ENCODE results near the gene POMC. TPM values are rescaled to one million over a fixed set of nuclear protein-coding genes. Genes with fewer than 3 reads are reported as not detected.

The POMC gene
- total and polyA plus RNA-seq, 2 of the 4 experiments (the other 2 are of a cell fraction) = 0.17 TPM; not detected in 1

- Histone ChIP-seq H4K8ac (ENCODE audit: low read depth in 2 of 2, low read length in 2 of 2) (no peak overlapping the region), H2AK5ac (ENCODE audit: low read depth, low read length) (no peak overlapping the region), H3K14ac (replicated peaks; ENCODE audit: low read depth, low read length) (no peak overlapping the region), H4K5ac (ENCODE audit: low read depth, low read length) (no peak overlapping the region), H3K23ac (ENCODE audit: low read depth, low read length) (no peak overlapping the region), H3K79me1 (ENCODE audit: low read depth in 1 of 2, low read length in 2 of 2) (no peaks in the 10 kb centered on the region), H3K4me1 (ENCODE audit: control insufficient read depth, insufficient read depth, low read length) (no peaks in the 10 kb centered on the region), H2BK20ac (ENCODE audit: low read depth, low read length) (no peak overlapping the region), H2BK5ac (ENCODE audit: low read depth, low read length, poor library complexity, severe bottlenecking) (no peak overlapping the region), H4K20me1 (ENCODE audit: insufficient read depth, low read length) (no peaks in the 10 kb centered on the region), H2BK15ac (ENCODE audit: low read depth, low read length) (no peak overlapping the region), H3K4ac (ENCODE audit: low read depth, low read length) (no peak overlapping the region), H3K4me2 (ENCODE audit: low read depth, low read length) (no peak overlapping the region), H2BK120ac (ENCODE audit: low read depth, low read length) (no peak overlapping the region), H4K91ac (ENCODE audit: insufficient read depth, low read depth, low read length) (no peak overlapping the region), H3K36me3 (ENCODE audit: control insufficient read depth, insufficient read depth, low read length) (no peaks in the 10 kb centered on the region), H3K18ac (ENCODE audit: low read depth, low read length) (no peak overlapping the region), H2AK9ac (replicated peaks; ENCODE audit: low read depth, low read length, poor library complexity) (no peak overlapping the region), H3K27ac (ENCODE audit: insufficient read depth, low read length) (no peak overlapping the region), H3K9me3 (ENCODE audit: control insufficient read depth, insufficient read depth, low read length) (no peaks in the 10 kb centered on the region), H3K4me3 (ENCODE audit: insufficient read depth, low read depth, low read length) (no peak overlapping the region), H2AFZ (replicated peaks; ENCODE audit: low read length, poor library complexity) (no peak overlapping the region), H3K27me3 (ENCODE audit: control insufficient read depth, insufficient read depth, low read length) (no peaks in the 10 kb centered on the region; the same call in 1 of the 2 replicates), H3K9me1 (ENCODE audit: insufficient read depth, low read length) (no peaks in the 10 kb centered on the region), H3K56ac (ENCODE audit: extremely low read depth, insufficient read depth, low read length) (no peak overlapping the region), H3K9ac (ENCODE audit: low read depth, low read length) (no peak overlapping the region)
- ATAC-seq (ENCODE audit: low read depth) (no peak), DNase-seq (no peak)
- in situ Hi-C loops (cut with MboI; ENCODE audit: low sequenced_read_pairs) = no loop called here
- POLR2A ChIA-PET (ENCODE audit: unreplicated experiment) = no interaction called here
- BruUV-seq (replicated peaks) = no TSS peak
- TF ChIP-seq USF2 (IDR thresholded peaks at IDR 0.05; ENCODE audit: low read depth, low read length) = no peak
- TF ChIP-seq SMC3 (IDR thresholded peaks at IDR 0.05; ENCODE audit: low read depth, low read length) = no peak
- no peak for TF ChIP-seq POLR2A (IDR thresholded peaks at IDR 0.05; ENCODE audit: low read depth, low read length)
- no peak for TF ChIP-seq NFE2L2 (IDR thresholded peaks at IDR 0.05; ENCODE audit: low read depth, low read length)
- no peak for TF ChIP-seq CHD1 (IDR thresholded peaks at IDR 0.05; ENCODE audit: low read depth, low read length)
- intact Hi-C loops (cut with micrococcal nuclease) = no loop called here
- CTCF ChIA-PET = no interaction called here
- 96% methylated on average over 3 of the region's 9 CpGs; no CpG with 5 or more reads in 1 of the 2 experiments for WGBS, 2 experiments (ENCODE audit: extremely low coverage in 2 of 2, insufficient read length in 1 of 2)
- dilution Hi-C loops (cut with HindIII; ENCODE audit: low sequenced_read_pairs, unreplicated experiment) = no loop called here
Measured at GRCh38 chr2:25115249-25115883, 53.0 kb downstream of the POMC start.
